H1 (cell line): ENCODE measurements around the gene TERB1. TPM values are rescaled to one million over a fixed set of nuclear protein-coding genes. Genes with fewer than 3 reads are reported as not detected.

Experiments used
- CREB1 ChIP-seq: IDR thresholded peaks from 2 replicates; pipeline ENCODE4 v1.6.1; 2012; ENCODE audit warnings: inconsistent platforms
- EGR1 ChIP-seq: IDR thresholded peaks from 2 replicates; pipeline ENCODE4 v1.6.1; 2011; ENCODE audit warnings: low read depth, low read length, borderline replicate concordance
- MAFK ChIP-seq: IDR thresholded peaks from 2 replicates; pipeline ENCODE4 v1.6.1; 2012; ENCODE audit warnings: low read depth, mild to moderate bottlenecking, improper control_type of control experiment, low read length
- POU5F1 ChIP-seq: IDR thresholded peaks from 2 replicates; pipeline ENCODE4 v1.6.1; 2011; ENCODE audit warnings: low read depth, mild to moderate bottlenecking, low read length, moderate library complexity
- RAD21 ChIP-seq, 2 experiments: IDR thresholded peaks in 1 of 2; conservative IDR thresholded peaks in 1 of 2; 2 replicates each; pipeline ENCODE4 v1.6.1; 2011; ENCODE audit warnings: low read depth in 2 of 2, low read length in 2 of 2, improper control_type of control experiment in 1 of 2, inconsistent platforms in 1 of 2, mild to moderate bottlenecking in 1 of 2, moderate library complexity in 1 of 2
- SIX5 ChIP-seq: IDR thresholded peaks from 2 replicates; pipeline ENCODE4 v1.6.1; 2011; ENCODE audit warnings: mild to moderate bottlenecking, low read depth, low read length
- polyA plus RNA-seq, 7 experiments: library from polyadenylated mRNA; depleted of rRNA in 3 of 7; stranded (reverse) in 5 of 7; unstranded in 2 of 7; fragments of >200 nt in 5 of 7; fragments of 200-250 nt in 2 of 7; gene quantifications; 1 replicate in 5 of 7; 2 replicates in 1 of 7; 4 replicates in 1 of 7; pipeline versions ENCODE4 v1.2.1 to v1.2.3, GENCODE V29; 2011 to 2013; ENCODE audit warnings: missing spikeins in 2 of 7, mixed read lengths in 2 of 7
- total RNA-seq: library from RNA; stranded (reverse); fragmentation: NEBNext Ultra II Directional; extraction: Animal tissue kit (Norgen Biotek cat#: 25700); gene quantifications from 2 replicates; pipeline ENCODE4 v1.2.1, GENCODE V29; 2021
- TF ChIP-seq, protein P1 (sequence below): IDR thresholded peaks from 2 replicates; pipeline ENCODE4 v1.6.1; 2012; ENCODE audit warnings: inconsistent platforms

Gene TERB1
- total and polyA plus RNA-seq, 2 of the 8 experiments (the other 6 are each of a cell fraction or from before 2014, with no cell fraction given) = not detected

DNA sequence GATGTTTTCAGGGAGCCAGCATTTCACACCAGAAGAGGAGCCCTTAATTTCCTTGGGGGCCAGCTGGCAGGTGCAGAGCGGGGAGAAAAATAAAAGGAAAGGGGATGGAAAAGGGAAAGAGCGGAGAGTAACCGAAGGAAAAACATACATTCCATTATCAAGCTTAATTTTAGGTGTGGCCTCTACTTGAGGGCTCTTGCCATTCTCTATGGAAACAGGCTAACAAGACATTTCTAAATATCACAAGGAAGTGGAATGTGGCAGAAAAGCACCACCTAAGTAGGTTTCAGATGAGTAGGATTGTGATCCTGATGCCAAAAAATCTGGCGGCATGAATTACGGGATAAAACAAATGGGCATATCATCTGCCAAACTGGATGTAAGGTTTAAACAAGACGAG lies 49.0 kb downstream of the TERB1 start (continued):
- TF ChIP-seq RAD21 (IDR thresholded peaks at IDR 0.05 in 1 of 2, conservative IDR thresholded peaks at IDR 0.05 in 1 of 2; ENCODE audit: low read depth in 2 of 2, low read length in 2 of 2) (no peak), POU5F1 (no peak), EGR1 (no peak), MAFK (no peak), CREB1 (no peak), SIX5 (no peak)
- TF ChIP-seq, protein P1, sequence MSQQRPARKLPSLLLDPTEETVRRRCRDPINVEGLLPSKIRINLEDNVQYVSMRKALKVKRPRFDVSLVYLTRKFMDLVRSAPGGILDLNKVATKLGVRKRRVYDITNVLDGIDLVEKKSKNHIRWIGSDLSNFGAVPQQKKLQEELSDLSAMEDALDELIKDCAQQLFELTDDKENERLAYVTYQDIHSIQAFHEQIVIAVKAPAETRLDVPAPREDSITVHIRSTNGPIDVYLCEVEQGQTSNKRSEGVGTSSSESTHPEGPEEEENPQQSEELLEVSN = no peak
